Common myeloid progenitor, CD34-positive (primary cell): ENCODE results near the gene GAPVD1.

ENCODE experiments used
- CTCF ChIA-PET: fragments of 350-600 bp; sonication (Branson Sonifier 250); formaldehyde crosslinking; loops from one replicate; lab custom pipeline; 2021; ENCODE audit warnings: antibody characterized with exemption; lab: Charles Lee
- POLR2A ChIA-PET: fragments of 350-600 bp; sonication (Branson Sonifier 250); formaldehyde crosslinking; loops from one replicate; lab custom pipeline; 2021; ENCODE audit warnings: antibody characterized with exemption; lab: Charles Lee
- DNase-seq, 3 donors: peaks; one replicate each; pipeline versions ENCODE4 v3.0.0 to v3.0.0-alpha.2; 2013
- H3K27ac ChIP-seq, 2 experiments: 1 replicate in 1 of 2; 2 replicates in 1 of 2; pipeline ENCODE4 v1.7.0; 2013; ENCODE audit warnings: inconsistent platforms in 2 of 2, low read length in 2 of 2, mild to moderate bottlenecking in 2 of 2, low read depth in 1 of 2, moderate library complexity in 1 of 2; ENCODE audit not compliant: severe bottlenecking in 2 of 2, insufficient read depth in 1 of 2, poor library complexity in 1 of 2
- H3K27me3 ChIP-seq, 5 experiments: replicated peaks in 2 of 5; 1 replicate in 3 of 5; 2 replicates in 2 of 5; pipeline versions ENCODE4 v1.6.1 to v1.7.0; 2013; ENCODE audit warnings: low read length in 4 of 5, mild to moderate bottlenecking in 2 of 5, moderate library complexity in 2 of 5, inconsistent platforms in 1 of 5; ENCODE audit not compliant: insufficient read depth in 5 of 5, control insufficient read depth in 4 of 5
- H3K36me3 ChIP-seq, 4 experiments: 1 replicate in 2 of 4; 2 replicates in 2 of 4; pipeline versions ENCODE4 v1.6.1 to v1.7.0; 2013; ENCODE audit warnings: low read length in 3 of 4, control low read depth in 1 of 4, mild to moderate bottlenecking in 1 of 4; ENCODE audit not compliant: control insufficient read depth in 4 of 4, insufficient read depth in 4 of 4
- H3K4me1 ChIP-seq, 4 experiments: 1 replicate in 3 of 4; 2 replicates in 1 of 4; pipeline versions ENCODE4 v1.6.1 to v1.7.1; 2013; ENCODE audit warnings: low read length in 3 of 4, mild to moderate bottlenecking in 3 of 4, control low read depth in 1 of 4, inconsistent platforms in 1 of 4, moderate library complexity in 1 of 4; ENCODE audit not compliant: control insufficient read depth in 4 of 4, insufficient read depth in 4 of 4; ENCODE audit errors: control extremely low read depth in 1 of 4
- H3K4me3 ChIP-seq, 7 experiments: 1 replicate in 4 of 7; 2 replicates in 3 of 7; pipeline versions ENCODE4 v1.5.1 to v1.7.0; 2013; ENCODE audit warnings: mild to moderate bottlenecking in 7 of 7, low read length in 6 of 7, moderate library complexity in 6 of 7, inconsistent platforms in 2 of 7, low read depth in 2 of 7, control low read depth in 1 of 7; ENCODE audit not compliant: insufficient read depth in 4 of 7, control insufficient read depth in 1 of 7; ENCODE audit errors: extremely low read depth in 1 of 7
- H3K9me3 ChIP-seq, 5 experiments: 1 replicate in 4 of 5; 2 replicates in 1 of 5; pipeline versions ENCODE4 v1.6.1 to v1.7.1; 2013; ENCODE audit warnings: low read length in 4 of 5, mild to moderate bottlenecking in 2 of 5, inconsistent platforms in 1 of 5, low read depth in 1 of 5, moderate library complexity in 1 of 5; ENCODE audit not compliant: control insufficient read depth in 4 of 5, insufficient read depth in 2 of 5; ENCODE audit errors: control extremely low read depth in 1 of 5
- WGBS: methylation state at CpG from one replicate; pipeline ENCODE4 v1.1.5; 2013; ENCODE audit not compliant: insufficient coverage; 5-methylcytosine and 5-hydroxymethylcytosine counted together

GAPVD1 gene

DNA sequence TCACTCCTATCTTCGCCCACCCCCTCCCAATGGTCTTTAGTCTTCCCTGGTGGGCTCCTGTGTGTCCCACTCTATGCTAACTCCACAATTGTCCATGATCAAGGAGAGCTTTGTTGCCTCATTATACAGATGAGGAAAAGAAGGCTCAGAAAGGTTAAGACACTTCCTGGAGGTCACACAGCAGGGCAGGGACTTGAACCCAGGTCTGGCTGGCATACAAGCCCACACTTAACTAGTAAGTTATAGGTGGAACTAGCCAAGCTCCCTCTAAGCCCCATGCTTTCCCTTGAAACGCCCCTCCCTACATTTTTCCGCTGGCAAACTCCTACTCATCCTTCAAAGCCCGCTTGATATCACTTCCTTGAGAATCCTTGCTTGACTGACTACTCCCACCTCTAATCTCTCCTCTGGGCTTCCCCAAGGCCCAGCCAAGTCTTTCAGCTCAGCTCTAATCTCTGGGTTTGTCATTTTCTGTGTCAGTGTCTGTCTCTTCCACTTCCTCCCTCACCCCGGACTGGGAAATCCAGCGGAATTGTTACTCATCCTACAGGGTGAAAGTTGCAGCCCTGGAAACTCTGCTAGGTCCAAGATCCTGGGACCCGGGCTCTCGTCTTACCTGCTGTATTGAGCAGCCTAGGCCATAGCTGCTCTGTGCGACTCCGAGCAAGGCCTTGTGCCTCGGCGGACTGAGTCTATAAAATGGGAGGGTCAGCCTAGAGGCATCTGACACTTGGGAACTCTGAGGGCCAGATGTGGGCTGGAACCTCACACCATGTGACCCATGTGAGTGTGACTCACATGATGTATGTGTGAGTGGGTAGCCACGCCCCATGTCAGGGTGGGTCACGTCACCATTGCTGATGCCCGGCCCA lies 144.5 kb downstream of the GAPVD1 start:
- 98% methylated on average over 14 of the region's 15 CpGs for WGBS
- CTCF ChIA-PET = interaction anchor here (2.3 kb wide), 1 partner anchor 1085 kb away, joined by 8 read pairs; no protein-coding TSS in a partner anchor
- no peak for DNase-seq
- peaks cover 0 to 23% (median 0%) of the 10 kb centered on the region in 5 experiments for H3K27me3 ChIP-seq
- POLR2A ChIA-PET = no interaction called here
- no peak overlapping the region for H3K4me3 ChIP-seq
- no peaks in the 10 kb centered on the region for H3K36me3 ChIP-seq
- no peaks in the 10 kb centered on the region for H3K9me3 ChIP-seq
- peaks cover 0 to 14% (median 10%) of the 10 kb centered on the region in 4 experiments for H3K4me1 ChIP-seq
- no peak overlapping the region for H3K27ac ChIP-seq

DNA sequence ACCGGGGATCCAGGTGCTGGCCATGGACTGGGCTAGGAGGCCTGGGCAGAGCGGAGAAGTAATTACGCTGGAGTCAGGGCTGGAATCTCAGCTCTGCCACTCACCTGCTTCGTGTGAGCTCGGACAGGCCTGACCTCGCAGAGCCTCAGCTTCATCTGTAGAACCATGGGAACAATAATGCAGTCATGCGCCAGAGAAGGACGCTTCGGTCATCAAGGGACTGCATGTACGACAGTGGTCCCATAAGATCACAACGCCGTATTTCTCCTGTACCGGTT lies 145.1 kb downstream of the GAPVD1 start:
- Histone ChIP-seq H3K9me3 (no peaks in the 10 kb centered on the region), H3K36me3 (no peaks in the 10 kb centered on the region), H3K4me3 (no peak overlapping the region), H3K27me3 (peaks cover 0 to 23% (median 0%) of the 10 kb centered on the region in 5 experiments), H3K27ac (no peak overlapping the region), H3K4me1 (peaks cover 0 to 14% (median 10%) of the 10 kb centered on the region in 4 experiments)
- 97% methylated on average over 13 of the region's 13 CpGs for WGBS
- no peak for DNase-seq
- ChIA-PET CTCF (interaction anchor here (2.3 kb wide), 1 partner anchor 1085 kb away, joined by 8 read pairs; no protein-coding TSS in a partner anchor), POLR2A (no interaction called here)

DNA sequence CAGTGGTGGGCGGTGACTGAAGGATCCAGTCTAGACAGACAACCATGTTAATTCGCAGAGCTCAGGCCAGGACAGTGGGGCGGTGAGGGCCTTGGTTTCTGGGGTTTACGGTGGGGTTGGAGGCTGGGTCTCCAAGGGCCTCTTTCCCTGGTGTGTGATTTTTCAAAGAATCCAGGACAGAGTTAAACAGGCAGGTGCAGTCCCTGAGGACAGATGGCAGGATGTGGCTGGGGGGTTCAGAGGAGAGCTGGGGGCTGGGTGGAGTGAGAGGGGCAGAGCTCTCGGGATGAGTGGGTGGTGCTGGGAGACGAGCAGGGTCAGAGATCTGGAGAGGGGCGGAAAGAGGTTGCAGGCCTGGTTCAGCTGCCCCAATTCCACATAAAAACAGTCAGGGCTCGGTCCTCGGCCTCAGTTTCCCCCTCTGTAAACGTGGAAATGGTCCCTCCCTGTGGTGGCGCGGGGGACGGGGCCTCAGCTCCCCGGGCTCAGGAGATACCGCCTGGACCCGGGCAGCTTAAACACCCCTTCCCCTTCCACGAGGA lies 145.9 kb downstream of the GAPVD1 start:
- H3K27ac ChIP-seq = no peak overlapping the region
- H3K27me3 ChIP-seq = peaks cover 0 to 23% (median 0%) of the 10 kb centered on the region in 5 experiments

DNA sequence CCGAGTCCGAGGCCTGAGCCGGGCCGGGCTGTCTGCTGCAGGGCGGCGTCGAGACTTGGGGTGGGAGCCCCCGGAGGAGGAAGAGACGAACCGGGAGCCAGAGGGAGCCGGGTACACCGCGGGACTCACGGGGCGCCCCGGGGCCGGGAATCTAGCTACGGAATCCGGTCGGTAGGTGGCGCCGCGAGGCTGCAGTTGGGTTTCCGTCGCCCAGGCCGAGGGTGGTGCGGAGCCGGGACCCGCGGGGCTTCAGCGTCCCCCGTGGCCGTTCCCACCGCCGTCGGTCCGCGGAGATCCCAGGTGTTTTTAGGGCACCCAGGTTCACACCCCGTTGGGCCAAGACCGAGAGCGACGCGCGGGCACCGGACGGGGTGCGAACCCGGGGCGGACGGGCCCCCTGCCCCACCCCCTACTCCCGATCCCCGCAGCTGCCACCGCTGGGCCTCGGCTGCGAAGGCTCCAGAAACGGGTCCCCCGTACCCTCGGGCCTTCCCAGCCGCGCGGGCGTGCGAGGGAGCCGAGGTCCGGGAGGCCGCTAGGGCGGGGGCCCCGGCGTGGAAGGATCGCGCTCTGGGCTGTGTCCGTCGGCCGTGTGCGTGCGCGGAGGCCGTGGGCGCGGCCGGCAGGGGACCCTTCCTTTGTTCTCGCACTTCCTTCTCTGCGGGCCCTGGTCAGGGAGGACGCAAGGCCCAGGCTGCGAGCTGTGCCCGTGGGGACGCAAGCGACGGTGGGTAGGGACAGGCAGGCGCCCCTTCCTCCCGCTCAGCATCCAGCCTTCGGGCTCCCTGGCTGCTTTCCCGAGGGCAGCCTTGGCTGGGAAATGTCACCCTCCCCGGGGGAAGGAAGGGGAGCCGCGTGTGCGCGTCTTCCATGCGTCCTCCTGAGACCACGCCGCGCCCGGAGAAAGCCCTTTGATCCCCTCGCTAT lies 146.6 kb downstream of the GAPVD1 start:
- ChIA-PET CTCF (interaction anchor here (0.7 to 2.3 kb wide), 7 partner anchors 12 to 1083 kb away, joined by 3 to 8 read pairs (median 3); no protein-coding TSS in a partner anchor), POLR2A (interaction anchor here (1.1 kb wide), 1 partner anchor 172 kb away, joined by 3 read pairs; no protein-coding TSS in a partner anchor)
- peak; percentile 69 to 76 (median 76) for DNase-seq
- WGBS = 3% methylated on average over 90 of the region's 104 CpGs
- Histone ChIP-seq H3K4me3 (peak overlapping the region; percentile 44 to 79 (median 63)), H3K27me3 (peaks cover 0 to 23% (median 0%) of the 10 kb centered on the region in 5 experiments), H3K9me3 (no peaks in the 10 kb centered on the region), H3K4me1 (peaks cover 0 to 14% (median 10%) of the 10 kb centered on the region in 4 experiments), H3K36me3 (no peaks in the 10 kb centered on the region), H3K27ac (no peak overlapping the region)

More for the DNA sequence above, 145.9 kb downstream of the GAPVD1 start:
- ChIA-PET CTCF (interaction anchor here (0.7 to 2.3 kb wide), 7 partner anchors 13 to 1084 kb away, joined by 3 to 8 read pairs (median 3); no protein-coding TSS in a partner anchor), POLR2A (interaction anchor here (0.5 to 1.1 kb wide), 2 partner anchors 171 to 271 kb away, joined by 3 to 4 read pairs; no protein-coding TSS in a partner anchor)
- WGBS = 48% methylated on average over 15 of the region's 17 CpGs
- Histone ChIP-seq H3K4me1 (peaks cover 0 to 14% (median 10%) of the 10 kb centered on the region in 4 experiments), H3K9me3 (no peaks in the 10 kb centered on the region), H3K4me3 (peak overlapping the region in 6 of 7 experiments; percentile 49 to 79 (median 64)), H3K36me3 (no peaks in the 10 kb centered on the region)
- no peak for DNase-seq

DNA sequence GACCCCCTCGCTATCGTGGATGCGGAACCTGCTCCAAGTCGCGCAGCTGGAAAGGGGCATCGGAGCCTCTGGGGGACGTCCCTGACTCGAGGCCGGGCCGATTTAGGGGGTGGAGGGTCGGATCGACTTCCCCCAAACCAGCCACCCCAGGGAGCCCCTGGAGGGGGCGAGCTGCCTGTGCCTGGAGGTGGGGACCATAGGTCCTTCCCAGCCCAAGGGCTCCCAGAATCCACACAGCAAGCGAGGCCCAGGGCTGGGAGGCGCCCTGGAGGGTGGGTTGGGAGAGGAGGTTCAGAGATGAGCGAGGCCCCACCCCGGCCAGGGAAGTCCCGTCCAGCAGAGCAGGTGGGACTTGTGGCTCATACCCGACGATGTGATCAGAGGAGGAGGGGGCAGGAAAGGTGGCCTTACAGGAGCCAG lies 147.6 kb downstream of the GAPVD1 start:
- POLR2A ChIA-PET = no interaction called here

DNA sequence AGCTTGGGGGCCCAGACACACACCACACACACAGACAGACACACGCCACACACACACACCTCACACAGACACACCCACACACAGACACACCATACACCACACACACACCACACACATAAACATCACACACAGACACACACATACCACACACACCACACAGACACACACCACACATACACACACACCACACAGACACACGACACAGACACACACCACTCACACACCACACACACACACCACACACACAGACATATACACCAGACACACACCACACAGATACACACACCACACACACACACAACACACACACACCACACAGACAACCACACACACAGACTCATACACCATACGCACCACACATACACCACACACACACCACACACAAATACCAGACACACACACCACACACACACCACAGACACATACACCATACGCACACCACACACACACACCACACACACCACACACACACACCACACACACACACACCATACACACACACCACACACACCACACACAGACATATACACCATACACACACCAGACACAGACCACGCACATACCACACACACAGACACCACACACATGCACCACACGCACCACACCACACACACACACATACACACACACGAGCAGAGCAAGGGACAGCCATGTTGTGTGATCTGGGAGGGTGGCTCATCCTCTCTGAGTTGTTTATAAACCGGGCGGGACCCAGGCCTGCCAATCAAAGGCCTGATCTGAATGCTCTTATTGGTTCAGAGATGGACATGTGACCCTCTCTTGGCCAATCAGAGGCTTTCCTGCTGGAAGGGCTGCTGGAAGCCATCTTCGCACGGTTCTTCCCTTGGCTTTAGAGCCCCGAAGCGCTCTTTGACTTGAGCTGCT lies 148.3 kb downstream of the GAPVD1 start:
- Histone ChIP-seq H3K36me3 (no peaks in the 10 kb centered on the region), H3K4me3 (peak overlapping the region in 2 of 7 experiments; percentile 26 to 50), H3K27ac (no peak overlapping the region), H3K4me1 (peaks cover 0 to 14% (median 10%) of the 10 kb centered on the region in 4 experiments), H3K9me3 (no peaks in the 10 kb centered on the region), H3K27me3 (peaks cover 0 to 23% (median 0%) of the 10 kb centered on the region in 5 experiments)
- ChIA-PET POLR2A (no interaction called here), CTCF (interaction anchor here (2.1 kb wide), 1 partner anchor 25 kb away, joined by 4 read pairs; no protein-coding TSS in a partner anchor)
- DNase-seq = peak; percentile 43 to 85 (median 60)
- 75% methylated on average over 8 of the region's 13 CpGs for WGBS

More for the DNA sequence above, 147.6 kb downstream of the GAPVD1 start:
- H3K27me3 ChIP-seq = peaks cover 0 to 23% (median 0%) of the 10 kb centered on the region in 5 experiments
- no peaks in the 10 kb centered on the region for H3K36me3 ChIP-seq
- DNase-seq = peak in 1 of 3 donors; percentile 20
- 82% methylated on average over 14 of the region's 20 CpGs for WGBS
- no peak overlapping the region for H3K4me3 ChIP-seq
- H3K27ac ChIP-seq = no peak overlapping the region
- CTCF ChIA-PET = interaction anchor here (2.1 kb wide), 1 partner anchor 24 kb away, joined by 4 read pairs; no protein-coding TSS in a partner anchor
- no peaks in the 10 kb centered on the region for H3K9me3 ChIP-seq
- H3K4me1 ChIP-seq = peaks cover 0 to 14% (median 10%) of the 10 kb centered on the region in 4 experiments
